DMS53 treated with DMSO at 0.1 percent for 48 hours (cell line): ENCODE measurements around the gene HEATR5A.
"Not testable (repeated sequence)": the region's sequence is repeated elsewhere in the genome, so short reads cannot be mapped to it uniquely, and the experiment has no call there.

Experiments
- DNase-seq: peaks from one replicate; lab custom pipeline; 2025; ENCODE audit not compliant: unreplicated experiment; lab: John Stamatoyannopoulos, UW

Gene HEATR5A

GRCh38 chr14:31336646-31337045, 83.7 kb downstream of the HEATR5A start:
- no peak for DNase-seq

- not testable (repeated sequence) for DNase-seq
Observed at GRCh38 chr14:31331395-31331794, 89.0 kb downstream of the HEATR5A start.

DNA sequence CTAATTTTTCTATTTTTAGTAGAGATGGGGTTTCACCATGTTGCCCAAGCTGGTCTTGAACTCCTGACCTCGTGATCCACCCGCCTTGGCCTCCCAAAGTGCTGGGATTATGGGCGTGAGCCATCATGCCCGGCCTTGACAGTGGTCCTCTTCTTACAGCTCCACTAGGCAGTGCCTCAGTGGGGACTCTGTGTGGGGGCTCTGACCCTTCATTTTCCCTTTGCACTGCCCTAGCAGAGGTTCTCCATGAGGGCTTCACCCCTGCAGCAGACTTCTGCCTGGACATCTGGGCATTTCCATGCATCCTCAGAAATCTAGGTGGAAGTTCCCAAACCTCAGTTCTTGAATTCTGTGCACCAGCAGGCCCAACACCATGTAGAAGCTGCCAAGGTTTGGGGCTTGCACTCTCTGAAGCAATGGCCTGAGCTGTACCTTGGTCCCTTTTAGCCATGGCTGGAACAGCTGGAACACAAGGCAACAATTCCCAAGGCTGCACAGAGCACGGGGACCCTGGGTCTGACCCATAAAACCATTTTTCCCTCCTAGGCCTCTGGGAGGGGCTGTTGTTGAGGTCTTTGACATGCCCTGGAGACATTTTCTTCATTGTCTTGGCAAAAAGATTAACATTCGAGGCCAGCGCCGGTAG, 90.4 kb downstream of the HEATR5A start:
- not testable (repeated sequence) for DNase-seq

- no peak for DNase-seq
Observed at GRCh38 chr14:31326111-31326510, 94.2 kb downstream of the HEATR5A start.

GRCh38 chr14:31323419-31323818, 96.9 kb downstream of the HEATR5A start:
- no peak for DNase-seq

DNA sequence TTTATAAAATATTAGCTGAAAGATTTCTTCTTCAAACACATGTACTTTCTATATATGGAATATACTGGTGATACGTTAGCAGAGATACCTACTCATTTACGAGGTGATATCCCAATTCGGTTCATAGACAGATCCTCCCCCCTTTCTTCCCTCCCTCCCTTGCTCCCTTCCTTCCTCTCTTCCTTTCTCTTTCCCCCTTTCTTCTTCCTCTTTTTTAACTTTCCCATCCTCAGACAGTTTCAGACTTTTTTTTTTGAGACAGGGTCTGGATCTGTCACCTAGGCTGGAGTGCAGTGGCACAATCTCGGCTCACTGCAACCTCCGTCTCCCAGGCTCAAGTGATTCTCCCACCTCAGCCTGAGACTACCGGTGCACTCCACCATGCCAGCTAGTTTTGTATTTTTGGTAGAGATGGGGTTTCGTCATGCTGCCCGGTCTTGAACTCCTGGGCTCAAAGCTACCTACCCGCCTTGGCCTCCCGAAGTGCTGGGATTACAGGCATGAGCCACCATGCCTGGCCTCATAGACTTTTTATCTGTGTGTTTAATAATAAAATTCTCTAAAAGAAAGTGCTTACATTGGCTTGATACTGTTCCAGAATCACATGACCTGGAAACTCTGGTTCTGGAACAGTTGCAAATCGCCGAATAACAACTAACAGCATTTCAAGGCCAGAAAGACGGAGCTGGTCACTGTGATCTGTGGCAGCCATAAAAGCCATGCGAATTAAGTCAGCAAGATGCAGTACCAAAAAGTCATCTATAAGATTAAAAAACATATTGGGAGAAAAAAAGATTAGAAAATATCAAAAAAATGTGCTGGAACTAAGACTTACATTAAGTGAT, 99.2 kb downstream of the HEATR5A start:
- DNase-seq: no peak

GRCh38 chr14:31320216-31320615, 100.1 kb downstream of the HEATR5A start:
- DNase-seq: no peak

GRCh38 chr14:31319701-31320100, 100.6 kb downstream of the HEATR5A start:
- no peak for DNase-seq

DNA sequence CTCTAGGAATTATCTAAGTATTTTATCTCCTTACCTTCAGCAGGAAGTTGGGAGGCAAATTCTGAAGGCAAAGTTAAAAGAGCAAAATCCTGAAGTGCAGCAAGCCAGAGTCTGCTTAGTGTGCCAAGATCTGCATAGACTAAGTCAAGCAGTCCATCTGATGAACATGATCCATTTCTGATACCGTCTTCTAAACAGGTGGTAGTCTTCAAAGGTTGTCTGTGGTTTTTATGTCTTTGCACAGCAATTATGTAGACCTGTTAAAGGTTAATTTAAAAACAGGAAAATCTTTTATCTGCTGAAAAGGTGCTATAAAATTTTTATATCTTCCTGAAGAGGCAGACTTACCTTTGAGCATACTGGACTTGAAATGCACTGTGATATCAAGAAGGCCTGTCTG, 107.4 kb downstream of the HEATR5A start:
- no peak for DNase-seq

DNA sequence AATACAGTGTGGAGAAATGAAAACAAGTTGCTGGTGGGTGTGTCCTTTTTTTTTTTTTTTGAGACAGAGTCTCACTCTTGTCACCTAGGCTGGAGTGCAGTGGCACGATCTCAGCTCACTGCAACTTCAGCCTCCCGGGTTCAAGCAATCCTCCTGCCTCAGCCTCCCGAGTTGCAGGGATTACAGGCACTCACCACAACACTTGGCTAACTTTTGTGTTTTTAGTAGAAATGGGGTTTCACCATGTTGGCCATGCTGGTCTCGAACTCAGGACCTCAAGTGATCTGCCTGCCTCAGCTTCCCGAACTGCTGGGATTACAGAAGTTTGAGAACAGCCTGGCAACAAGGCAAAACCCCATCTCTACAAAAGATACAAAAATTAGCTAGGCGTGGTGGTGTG, 108.0 kb downstream of the HEATR5A start:
- DNase-seq: not testable (repeated sequence)

- DNase-seq: no peak
Observed at GRCh38 chr14:31307618-31308017, 112.7 kb downstream of the HEATR5A start.

DNA sequence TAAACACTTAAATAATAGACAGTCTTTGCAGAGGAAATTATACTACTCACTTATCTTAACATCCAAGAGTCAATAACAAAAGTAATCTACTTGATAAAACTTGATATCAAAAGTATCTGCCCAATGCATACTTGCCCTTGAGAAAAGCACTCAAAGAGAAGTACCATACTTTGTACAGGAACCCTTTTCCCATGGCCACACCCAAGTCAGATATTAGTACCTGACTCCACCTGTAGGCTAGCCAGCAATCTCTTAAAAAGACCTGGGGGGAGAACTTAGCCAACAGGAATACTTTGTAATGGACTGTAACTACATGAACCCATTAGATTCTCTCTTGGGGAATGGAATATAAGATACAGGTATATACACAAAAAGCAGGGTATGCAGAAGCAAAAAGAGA, 113.2 kb downstream of the HEATR5A start:
- DNase-seq: no peak

DNA sequence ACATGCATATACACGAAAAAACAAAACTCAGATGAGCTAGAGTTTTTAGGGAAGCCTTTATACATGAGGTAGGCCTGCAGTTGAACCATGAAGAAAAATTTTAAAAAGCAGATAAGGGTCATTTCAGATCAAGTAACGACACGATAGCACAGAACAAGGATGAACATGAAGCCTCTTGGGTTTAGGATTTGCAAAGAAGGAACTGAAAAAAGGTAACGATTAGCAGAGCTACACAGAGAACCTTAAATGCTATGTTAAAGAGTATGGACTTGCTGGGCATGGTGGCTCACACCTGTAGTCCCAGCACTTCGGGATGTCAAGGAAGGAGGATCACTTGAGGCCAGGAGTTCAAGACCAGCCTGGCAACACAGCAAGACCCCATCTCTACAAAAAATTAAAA, 116.7 kb downstream of the HEATR5A start:
- DNase-seq: no peak

DNA sequence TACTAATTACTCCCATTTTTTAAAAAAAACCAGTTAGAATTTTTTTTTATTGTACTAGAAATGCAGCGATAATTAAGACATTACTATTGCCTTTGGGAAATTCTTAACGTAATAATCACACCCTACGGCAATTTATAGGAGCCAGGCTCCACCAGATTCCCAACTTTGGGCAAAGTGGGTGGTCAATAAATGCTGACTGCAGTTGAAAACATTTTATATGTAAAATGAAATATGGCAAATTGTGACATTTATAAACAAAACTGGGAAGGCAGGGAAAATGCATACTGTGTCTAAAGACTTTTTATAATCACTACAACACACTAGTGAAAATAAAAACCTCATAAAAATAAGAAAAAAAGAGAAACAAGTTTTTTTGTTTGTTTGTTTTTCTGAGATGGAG, 119.5 kb downstream of the HEATR5A start:
- DNase-seq: no peak

DNA sequence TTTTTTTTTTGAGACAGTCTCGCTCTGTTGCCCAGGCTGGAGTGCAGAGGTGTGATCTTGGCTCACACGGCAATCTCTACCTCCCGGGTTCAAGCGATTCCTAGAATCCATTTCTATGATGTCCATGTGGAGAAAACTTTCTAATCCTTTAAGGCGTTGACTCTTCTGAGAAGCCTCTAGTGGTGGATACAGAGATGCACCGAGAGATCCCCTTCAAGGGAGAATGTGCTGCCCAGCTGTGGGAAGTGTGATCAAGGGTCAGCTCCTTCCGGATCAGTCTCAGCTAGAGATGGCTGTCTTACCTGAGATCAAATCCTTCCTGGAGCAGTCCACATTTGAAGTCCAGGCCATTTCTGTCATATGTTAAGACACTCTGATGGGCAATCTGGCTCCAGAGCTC, 120.1 kb downstream of the HEATR5A start:
- DNase-seq: no peak

DNA sequence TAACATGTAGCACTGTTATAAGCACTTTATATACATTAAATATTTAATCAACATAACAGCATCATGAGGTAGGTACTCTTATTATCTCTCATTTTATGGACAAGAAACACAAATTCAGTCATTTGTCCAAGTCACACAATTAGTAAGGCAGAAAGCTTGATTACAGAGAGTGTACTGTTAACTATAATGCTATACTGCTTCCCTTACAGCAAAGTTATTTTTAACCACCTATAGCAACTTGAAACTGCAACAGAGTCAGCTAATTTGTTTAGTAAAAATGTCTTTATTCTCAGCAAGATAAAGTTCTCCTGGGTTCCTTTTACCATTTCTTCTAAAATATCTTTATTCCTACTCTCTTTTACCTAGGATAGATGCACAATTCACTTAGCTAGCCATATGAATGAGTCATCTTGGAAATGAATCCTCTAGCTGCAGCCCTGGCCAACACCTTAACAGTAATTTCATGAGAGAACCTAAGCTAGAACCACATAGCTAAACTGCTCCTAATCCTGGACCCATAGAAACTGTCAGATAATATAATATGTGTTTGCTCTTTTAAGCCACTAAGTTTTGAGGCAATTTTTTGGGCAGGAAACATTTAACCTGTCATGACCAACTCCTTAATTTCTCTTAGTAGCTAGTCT, 122.5 kb downstream of the HEATR5A start:
- DNase-seq: no peak

DNA sequence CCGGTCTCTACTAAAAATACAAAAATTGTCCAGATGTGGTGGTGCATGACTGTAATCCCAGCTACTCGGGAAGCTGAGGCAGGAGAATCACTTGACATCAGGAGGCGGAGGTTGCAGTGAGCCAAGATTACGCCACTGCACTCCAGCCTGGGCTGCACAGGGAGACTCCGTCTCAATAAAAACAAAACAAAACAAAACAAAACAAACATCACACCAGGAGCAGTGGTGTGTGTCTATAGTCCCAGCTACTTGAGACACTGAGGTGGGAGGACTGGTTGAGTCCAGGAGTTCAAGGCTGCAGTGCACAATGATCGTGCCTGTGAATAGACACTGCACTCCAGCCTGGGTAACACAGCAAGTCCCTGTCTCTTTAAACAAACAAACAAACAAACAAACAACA, 123.2 kb downstream of the HEATR5A start:
- DNase-seq: no peak

DNA sequence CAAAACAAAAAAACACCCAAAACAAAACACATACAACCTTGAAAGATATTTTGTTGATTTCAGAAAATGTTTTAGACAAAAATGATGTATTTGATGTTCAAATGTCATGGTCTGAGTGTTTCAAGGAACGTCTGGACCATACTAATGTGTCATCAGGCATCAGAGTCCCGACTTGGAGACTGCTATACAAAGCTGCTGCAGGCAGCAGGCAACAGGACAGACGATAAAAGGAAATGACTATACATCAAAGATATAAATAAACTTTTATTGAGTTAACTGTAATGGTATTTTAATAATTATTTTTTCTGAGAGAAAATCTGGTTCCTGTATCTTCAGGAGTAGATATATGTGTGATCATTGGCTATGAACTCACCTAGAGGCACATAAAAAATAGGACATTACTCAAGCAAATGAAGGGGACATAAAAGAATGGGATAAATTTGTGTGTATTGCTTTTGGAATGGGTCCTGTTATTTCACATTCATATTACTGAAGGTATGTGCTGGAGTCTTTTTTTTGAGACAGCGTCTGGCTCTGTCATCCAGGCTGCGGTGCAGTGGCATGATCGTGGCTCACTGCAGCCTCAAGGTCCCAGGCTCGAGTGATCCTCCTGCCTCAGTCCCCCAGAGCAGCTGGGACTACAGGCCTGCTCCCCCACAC, 125.5 kb downstream of the HEATR5A start:
- no peak for DNase-seq

- DNase-seq: no peak
Observed at GRCh38 chr14:31292937-31293616, 127.3 kb downstream of the HEATR5A start.

- no peak for DNase-seq
Observed at GRCh38 chr14:31291210-31291609, 129.1 kb downstream of the HEATR5A start.
